Ovary (tissue), 9 donors: ENCODE data around the gene CYSTM1. TPM values are rescaled to one million over a fixed set of nuclear protein-coding genes. Genes with fewer than 3 reads are reported as not detected.

Experiments
- DNase-seq, 5 donors: peaks; one replicate each; pipeline ENCODE4 v3.0.0-alpha.2; 2019 to 2020
- H3K27ac ChIP-seq, 2 donors: fragments of 200-600 bp; one replicate each; pipeline versions ENCODE4 v1.5.1 to v1.8.0; 2019 to 2022
- H3K27me3 ChIP-seq: fragments of 200-600 bp; one replicate; pipeline ENCODE4 v1.8.0; 2022
- H3K36me3 ChIP-seq: fragments of 200-600 bp; sonication (generic); one replicate; pipeline ENCODE4 v1.5.1; 2019
- H3K4me1 ChIP-seq: one replicate; pipeline ENCODE4 v1.8.1; 2013; ENCODE audit warnings: mild to moderate bottlenecking, moderate library complexity; ENCODE audit not compliant: insufficient read depth
- H3K4me3 ChIP-seq: fragments of 200-600 bp; sonication (generic); one replicate; pipeline ENCODE4 v1.5.1; 2017
- H3K9me3 ChIP-seq, 2 donors: fragments of 200-600 bp in 1 of 2; sonication (generic) in 1 of 2; one replicate each; pipeline versions ENCODE4 v1.5.1 to v1.8.1; 2013 to 2019; ENCODE audit warnings: mild to moderate bottlenecking in 1 of 2, moderate library complexity in 1 of 2
- EP300 ChIP-seq: sonication (generic); formaldehyde crosslinking; IDR thresholded peaks from one replicate; pipeline ENCODE4 v1.6.1; 2017; ENCODE audit warnings: antibody characterized with exemption
- POLR2A ChIP-seq: fragments of 450-650 bp; IDR thresholded peaks from one replicate; pipeline ENCODE4 v1.6.1; 2017; ENCODE audit warnings: antibody characterized with exemption, mild to moderate bottlenecking, moderate library complexity
- WGBS, 3 donors: extraction: QIAGEN DNeasy Blood & Tissue Kit in 1 of 3; methylation state at CpG; one replicate each; pipeline versions ENCODE4 v1.1.5 to v1.1.7; 2013 to 2017; 5-methylcytosine and 5-hydroxymethylcytosine counted together
- intact Hi-C, 4 donors: fragments of 100-400 bp; cut with DNase I; formaldehyde crosslinking; loops; one replicate each; pipeline versions ENCODE4 v1.11.0 to v1.15.1; 2022 to 2023
- polyA plus RNA-seq, 2 donors: library from polyadenylated mRNA; stranded (reverse); fragments of 200-250 nt in 1 of 2; fragments of 350-450 nt in 1 of 2; fragmentation: Illumina TruSeq in 1 of 2; extraction: RNeasy Lipid Tissue Mini Kit (QIAGEN cat#74804) in 1 of 2; gene quantifications; one replicate each; pipeline ENCODE4 v1.2.3, GENCODE V29; 2013 to 2014
- total RNA-seq, 7 donors: library from RNA; depleted of rRNA in 2 of 7; stranded (reverse); fragments of >200 nt in 2 of 7; fragmentation: NEBNext Ultra II Directional in 3 of 7; extraction: Animal tissue kit (Norgen Biotek cat#: 25700) in 3 of 7; gene quantifications; one replicate each; pipeline versions ENCODE4 v1.1.0 to v1.2.4, GENCODE V29; 2016 to 2023
- TF ChIP-seq, protein P1 (sequence below), 3 donors: fragments of 450-650 bp in 2 of 3; fragments of 200-600 bp in 1 of 3; IDR thresholded peaks; one replicate each; pipeline versions ENCODE4 v1.5.1 to v1.8.0; 2016 to 2022; ENCODE audit warnings: antibody characterized with exemption in 3 of 3, mild to moderate bottlenecking in 1 of 3
- donor health status: DM: no; HTN: no; CAD: no; lungs with moderate emphysema.
- donor health status: DM: no; HTN: no; CAD: no.
- donor health status: Bipolar disorder and iron deficiency.
- donor health status: DM: yes; HTN: yes; CAD: no.
- donor health status: DM: no; HTN: no; CAD: no.
- donor health status: DM: yes; HTN: yes; CAD: no.

Gene CYSTM1
- total and polyA plus RNA-seq, 9 donors: 24.6 to 143 (median 40.5) TPM

DNA sequence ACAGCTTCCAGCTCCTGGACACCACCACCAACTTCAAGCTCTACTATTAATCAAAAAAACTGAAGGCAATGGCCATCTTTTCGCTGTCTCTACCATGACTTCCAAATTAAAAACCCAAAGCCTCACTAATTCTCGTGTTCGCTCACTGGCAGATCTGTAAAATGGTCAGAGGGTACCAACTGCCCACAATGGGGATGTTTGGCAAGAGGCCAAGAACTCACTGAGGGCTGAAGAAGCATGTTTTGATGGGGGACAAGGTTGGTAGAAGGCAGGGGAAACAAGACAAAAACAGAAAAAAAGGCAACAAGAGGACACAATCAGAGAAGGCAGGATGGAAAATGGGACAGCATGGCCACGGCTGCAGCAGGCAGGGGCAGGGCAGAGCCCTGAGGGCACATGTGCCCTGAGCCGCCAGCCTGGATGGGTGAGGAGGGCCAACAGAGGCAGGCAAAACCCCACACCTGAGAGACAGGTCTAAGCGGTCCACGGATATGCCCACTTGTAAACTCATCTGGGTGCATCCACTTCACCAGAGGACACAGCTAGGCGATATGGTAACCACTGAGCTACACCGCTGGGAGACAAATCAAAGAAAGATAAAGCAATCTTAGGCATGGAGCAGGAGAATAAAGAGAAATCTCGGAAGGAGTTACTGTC is 77.6 kb downstream of the CYSTM1 start:
- Histone ChIP-seq H3K4me1 (peaks cover 2% of the 10 kb centered on the region), H3K36me3 (no peaks in the 10 kb centered on the region), H3K4me3 (no peak overlapping the region), H3K27me3 (no peaks in the 10 kb centered on the region), H3K9me3 (no peaks in the 10 kb centered on the region), H3K27ac (no peak overlapping the region)
- TF ChIP-seq, protein P1, sequence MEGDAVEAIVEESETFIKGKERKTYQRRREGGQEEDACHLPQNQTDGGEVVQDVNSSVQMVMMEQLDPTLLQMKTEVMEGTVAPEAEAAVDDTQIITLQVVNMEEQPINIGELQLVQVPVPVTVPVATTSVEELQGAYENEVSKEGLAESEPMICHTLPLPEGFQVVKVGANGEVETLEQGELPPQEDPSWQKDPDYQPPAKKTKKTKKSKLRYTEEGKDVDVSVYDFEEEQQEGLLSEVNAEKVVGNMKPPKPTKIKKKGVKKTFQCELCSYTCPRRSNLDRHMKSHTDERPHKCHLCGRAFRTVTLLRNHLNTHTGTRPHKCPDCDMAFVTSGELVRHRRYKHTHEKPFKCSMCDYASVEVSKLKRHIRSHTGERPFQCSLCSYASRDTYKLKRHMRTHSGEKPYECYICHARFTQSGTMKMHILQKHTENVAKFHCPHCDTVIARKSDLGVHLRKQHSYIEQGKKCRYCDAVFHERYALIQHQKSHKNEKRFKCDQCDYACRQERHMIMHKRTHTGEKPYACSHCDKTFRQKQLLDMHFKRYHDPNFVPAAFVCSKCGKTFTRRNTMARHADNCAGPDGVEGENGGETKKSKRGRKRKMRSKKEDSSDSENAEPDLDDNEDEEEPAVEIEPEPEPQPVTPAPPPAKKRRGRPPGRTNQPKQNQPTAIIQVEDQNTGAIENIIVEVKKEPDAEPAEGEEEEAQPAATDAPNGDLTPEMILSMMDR (IDR thresholded peaks at IDR 0.05): no peak
- TF ChIP-seq POLR2A (no peak), EP300 (no peak)
- no peak for DNase-seq
- intact Hi-C loops: no loop called here
- WGBS, 3 donors: 96 to 98% (median 98%) methylated on average over 10 of the region's 10 CpGs

DNA sequence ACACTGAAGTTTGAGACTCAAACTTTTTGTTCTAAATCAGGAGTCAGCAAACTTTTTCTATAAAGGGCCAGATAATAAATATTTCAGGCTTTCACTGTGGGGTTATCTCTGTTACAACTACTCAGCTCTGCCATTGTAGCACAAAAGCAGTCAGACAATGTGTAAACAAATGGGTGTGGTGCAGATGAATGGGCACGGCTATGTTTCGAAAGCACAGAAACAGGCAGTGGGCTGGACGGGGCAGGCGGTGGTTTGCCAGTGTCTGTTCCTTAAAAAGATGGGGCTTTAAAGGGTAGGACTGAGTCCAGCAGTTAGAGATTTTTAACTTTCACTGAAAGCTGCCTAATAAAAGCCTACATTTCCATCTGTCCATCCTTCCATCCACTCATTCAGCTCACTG is 79.0 kb downstream of the CYSTM1 start:
- Histone ChIP-seq H3K27me3 (no peaks in the 10 kb centered on the region), H3K4me1 (peaks cover 2% of the 10 kb centered on the region), H3K27ac (no peak overlapping the region), H3K36me3 (no peaks in the 10 kb centered on the region), H3K9me3 (no peaks in the 10 kb centered on the region), H3K4me3 (no peak overlapping the region)
- intact Hi-C loops: no loop called here
- TF ChIP-seq EP300 (no peak), POLR2A (no peak)
- TF ChIP-seq, protein P1 (IDR thresholded peaks at IDR 0.05): no peak
- DNase-seq: no peak
- 43 to 59% (median 59%) methylated on average over 4 of the region's 4 CpGs for WGBS, 3 donors

DNA sequence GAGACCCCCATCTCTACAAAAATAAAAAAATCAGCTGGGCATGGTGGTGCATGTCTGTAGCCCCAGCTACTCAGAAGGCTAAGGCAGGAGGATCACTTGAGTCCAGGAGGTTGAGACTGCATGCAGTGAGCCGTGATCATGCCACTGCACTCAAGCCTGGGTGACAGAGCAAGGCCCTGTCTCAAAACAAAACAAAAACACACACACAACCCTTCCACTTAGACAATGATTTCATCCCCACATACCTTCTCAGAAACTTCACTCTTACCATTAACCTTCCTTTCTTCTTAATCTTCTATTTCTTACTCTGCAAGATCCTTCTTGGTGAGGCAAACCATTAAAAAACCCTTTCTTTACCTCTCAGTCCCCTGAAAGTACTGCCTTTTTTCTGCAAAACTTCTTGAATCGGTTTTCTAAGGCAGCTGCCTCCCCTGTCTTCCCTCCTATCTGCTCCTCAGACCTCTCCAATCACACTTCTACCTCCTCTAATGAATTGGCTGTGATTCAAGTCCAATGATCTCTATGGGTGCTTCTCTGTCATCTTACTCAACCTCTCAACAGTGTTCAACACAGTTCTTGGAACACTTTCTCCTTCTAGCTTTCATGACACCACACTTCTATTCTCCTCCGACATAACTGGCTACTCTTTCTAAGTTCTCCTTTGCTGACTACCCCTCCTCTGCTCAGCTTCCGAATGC is 80.6 kb downstream of the CYSTM1 start:
- peaks cover 2% of the 10 kb centered on the region for H3K4me1 ChIP-seq
- H3K9me3 ChIP-seq: no peaks in the 10 kb centered on the region
- H3K27me3 ChIP-seq: no peaks in the 10 kb centered on the region
- intact Hi-C loops: no loop called here
- H3K27ac ChIP-seq: no peak overlapping the region
- TF ChIP-seq EP300: no peak
- TF ChIP-seq, protein P1 (IDR thresholded peaks at IDR 0.05): no peak
- TF ChIP-seq POLR2A: no peak
- DNase-seq: no peak
- no peaks in the 10 kb centered on the region for H3K36me3 ChIP-seq
- 85 to 88% (median 87%) methylated on average over 4 of the region's 4 CpGs for WGBS, 3 donors
- no peak overlapping the region for H3K4me3 ChIP-seq

DNA sequence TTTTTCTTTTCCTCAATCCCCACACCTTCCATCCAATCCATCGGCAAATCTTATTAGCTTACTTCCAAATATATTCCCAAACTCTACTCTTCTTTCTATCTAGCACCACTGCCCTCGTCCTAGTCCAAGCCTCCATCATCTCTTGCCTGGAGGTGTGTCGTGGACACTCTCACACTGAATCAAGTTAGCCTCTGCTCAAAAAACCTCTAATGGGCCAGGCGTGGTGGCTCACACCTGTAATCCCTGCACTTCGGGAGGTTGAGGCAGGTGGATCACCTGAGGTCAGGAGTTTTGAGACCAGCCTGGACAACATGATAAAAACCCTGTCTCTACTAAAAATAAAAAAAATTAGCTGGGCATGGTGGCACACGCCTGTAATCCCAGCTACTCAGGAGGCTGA is 81.7 kb downstream of the CYSTM1 start:
- DNase-seq: no peak
- TF ChIP-seq POLR2A: no peak
- TF ChIP-seq, protein P1 (IDR thresholded peaks at IDR 0.05): no peak
- TF ChIP-seq EP300: no peak
- intact Hi-C loops: no loop called here
- no peaks in the 10 kb centered on the region for H3K27me3 ChIP-seq
- H3K4me3 ChIP-seq: no peak overlapping the region
- WGBS, 3 donors: 94 to 95% (median 95%) methylated on average over 6 of the region's 6 CpGs
- no peaks in the 10 kb centered on the region for H3K9me3 ChIP-seq
- H3K27ac ChIP-seq: no peak overlapping the region
- no peaks in the 10 kb centered on the region for H3K36me3 ChIP-seq
- peaks cover 5% of the 10 kb centered on the region for H3K4me1 ChIP-seq
